H1 (cell line): ENCODE results near the gene HIVEP3. TPM values are rescaled to one million over a fixed set of nuclear protein-coding genes. Genes with fewer than 3 reads are reported as not detected.

Source experiments
- CTCF ChIA-PET: fragments of 300-600 bp; sonication (Branson Sonifier 250); formaldehyde crosslinking; loops from one replicate; lab custom pipeline; 2021; ENCODE audit not compliant: partially characterized antibody; lab: Charles Lee
- POLR2A ChIA-PET: fragments of 300-600 bp; sonication (Branson Sonifier 250); formaldehyde crosslinking; loops from one replicate; lab custom pipeline; 2021; ENCODE audit warnings: inconsistent platforms; ENCODE audit not compliant: partially characterized antibody; lab: Charles Lee
- DNase-seq, 2 experiments: peaks; one replicate each; pipeline versions ENCODE4 v3.0.0 to v3.0.0-alpha.2; 2010 to 2022; ENCODE audit warnings: low spot score in 2 of 2, low read depth in 1 of 2, mixed read lengths in 1 of 2
- FAIRE-seq: peaks from 2 replicates; lab custom pipeline; 2011; peaks lifted over from hg19 to GRCh38; lab: Jason Lieb, UNC
- H2AFZ ChIP-seq: 2 replicates; pipeline ENCODE4 v1.8.1; 2012; ENCODE audit warnings: low read length, inconsistent platforms
- H2AK5ac ChIP-seq: 2 replicates; pipeline ENCODE4 v1.6.1; 2013; ENCODE audit warnings: low read depth, low read length
- H2BK120ac ChIP-seq: replicated peaks from 2 replicates; pipeline ENCODE3; 2013; ENCODE audit warnings: low read depth, low read length, inconsistent platforms
- H2BK12ac ChIP-seq: 2 replicates; pipeline ENCODE4 v1.6.1; 2013; ENCODE audit warnings: low read depth, low read length
- H2BK15ac ChIP-seq: 2 replicates; pipeline ENCODE4 v1.6.1; 2013; ENCODE audit warnings: low read length
- H2BK20ac ChIP-seq: 2 replicates; pipeline ENCODE4 v1.6.1; 2013; ENCODE audit warnings: low read length
- H2BK5ac ChIP-seq: 2 replicates; pipeline ENCODE4 v1.6.1; 2013; ENCODE audit warnings: low read depth, low read length
- H3K14ac ChIP-seq: 2 replicates; pipeline ENCODE4 v1.6.1; 2013; ENCODE audit warnings: inconsistent platforms; ENCODE audit not compliant: insufficient read length
- H3K18ac ChIP-seq: 2 replicates; pipeline ENCODE4 v1.6.1; 2013; ENCODE audit warnings: low read length; ENCODE audit errors: extremely low read depth
- H3K23ac ChIP-seq: 2 replicates; pipeline ENCODE4 v1.6.1; 2013; ENCODE audit warnings: inconsistent platforms; ENCODE audit not compliant: insufficient read length
- H3K23me2 ChIP-seq: 2 replicates; pipeline ENCODE4 v1.6.1; 2013; ENCODE audit warnings: low read depth, low read length
- H3K27ac ChIP-seq: 2 replicates; pipeline ENCODE4 v1.6.1; 2011; ENCODE audit warnings: low read depth, low read length, inconsistent platforms
- H3K27me3 ChIP-seq, 4 experiments: replicated peaks in 1 of 4; 1 replicate in 1 of 4; 2 replicates in 3 of 4; pipeline versions ENCODE4 v1.6.1 to v1.8.1; 2011 to 2013; ENCODE audit warnings: low read length in 3 of 4, mild to moderate bottlenecking in 3 of 4, inconsistent platforms in 2 of 4, mixed read lengths in 2 of 4, moderate library complexity in 1 of 4; ENCODE audit not compliant: control insufficient read depth in 3 of 4, insufficient read depth in 3 of 4; ENCODE audit errors: extremely low read depth in 1 of 4
- H3K36me3 ChIP-seq, 4 experiments: 2 replicates each; pipeline versions ENCODE4 v1.6.1 to v1.8.1; 2011 to 2013; ENCODE audit warnings: mild to moderate bottlenecking in 4 of 4, low read length in 3 of 4, moderate library complexity in 2 of 4, control low read depth in 1 of 4, inconsistent platforms in 1 of 4; ENCODE audit not compliant: insufficient read depth in 4 of 4, control insufficient read depth in 2 of 4
- H3K4ac ChIP-seq: replicated peaks from 2 replicates; pipeline ENCODE3; 2013; ENCODE audit warnings: low read length, low read depth, mixed read lengths, inconsistent platforms; ENCODE audit not compliant: insufficient read length
- H3K4me1 ChIP-seq, 4 experiments: replicated peaks in 1 of 4; 1 replicate in 1 of 4; 2 replicates in 3 of 4; pipeline versions ENCODE4 v1.6.1 to v1.8.1; 2011 to 2013; ENCODE audit warnings: low read length in 3 of 4, inconsistent platforms in 2 of 4, mixed read lengths in 1 of 4; ENCODE audit not compliant: insufficient read depth in 4 of 4, control insufficient read depth in 3 of 4
- H3K4me2 ChIP-seq, 2 experiments: 2 replicates each; pipeline versions ENCODE4 v1.6.1 to v1.8.1; 2011 to 2013; ENCODE audit warnings: low read depth in 2 of 2, low read length in 2 of 2, control low read depth in 1 of 2, inconsistent platforms in 1 of 2, mild to moderate bottlenecking in 1 of 2; ENCODE audit not compliant: insufficient read depth in 1 of 2
- H3K4me3 ChIP-seq, 4 experiments: fragments of 200-600, 300-600 bp in 1 of 4; sonication (generic), shearing (Covaris generic), sonication (Bioruptor Twin) in 1 of 4; 2 replicates each; pipeline versions ENCODE4 v1.5.1 to v1.8.1; 2011 to 2016; ENCODE audit warnings: low read length in 4 of 4, low read depth in 3 of 4, control low read depth in 2 of 4, inconsistent platforms in 2 of 4, mild to moderate bottlenecking in 2 of 4, mixed read lengths in 1 of 4, moderate library complexity in 1 of 4; ENCODE audit not compliant: insufficient read depth in 2 of 4; ENCODE audit errors: extremely low read depth in 1 of 4
- H3K56ac ChIP-seq: replicated peaks from 2 replicates; pipeline ENCODE3; 2013; ENCODE audit warnings: low read depth, mild to moderate bottlenecking, mixed read lengths, low read length, inconsistent platforms; ENCODE audit not compliant: insufficient read length
- H3K79me1 ChIP-seq: 2 replicates; pipeline ENCODE4 v1.6.1; 2013; ENCODE audit warnings: low read depth, low read length, control low read depth
- H3K79me2 ChIP-seq, 2 experiments: 2 replicates each; pipeline versions ENCODE4 v1.6.1 to v1.8.1; 2012 to 2013; ENCODE audit warnings: low read length in 2 of 2, mild to moderate bottlenecking in 2 of 2, inconsistent platforms in 1 of 2; ENCODE audit not compliant: insufficient read depth in 2 of 2, control insufficient read depth in 1 of 2
- H3K9ac ChIP-seq, 4 experiments: replicated peaks in 1 of 4; 1 replicate in 1 of 4; 2 replicates in 3 of 4; pipeline versions ENCODE4 v1.6.1 to v1.8.1; 2011 to 2013; ENCODE audit warnings: low read depth in 3 of 4, low read length in 3 of 4, control low read depth in 2 of 4, mild to moderate bottlenecking in 2 of 4, moderate library complexity in 2 of 4, inconsistent platforms in 1 of 4; ENCODE audit errors: extremely low read depth in 1 of 4
- H3K9me3 ChIP-seq, 2 experiments: 2 replicates each; pipeline versions ENCODE4 v1.6.1 to v1.8.1; 2012 to 2013; ENCODE audit warnings: mild to moderate bottlenecking in 2 of 2, moderate library complexity in 2 of 2, control low read depth in 1 of 2, inconsistent platforms in 1 of 2, low read depth in 1 of 2, low read length in 1 of 2, mixed read lengths in 1 of 2; ENCODE audit not compliant: insufficient read depth in 2 of 2
- H4K20me1 ChIP-seq, 2 experiments: replicated peaks in 1 of 2; 2 replicates each; pipeline versions ENCODE3 to v1.8.1; 2011 to 2013; ENCODE audit warnings: inconsistent platforms in 2 of 2, low read length in 2 of 2, mild to moderate bottlenecking in 1 of 2; ENCODE audit not compliant: insufficient read depth in 2 of 2, control insufficient read depth in 1 of 2
- H4K5ac ChIP-seq: 2 replicates; pipeline ENCODE4 v1.6.1; 2013; ENCODE audit warnings: low read length, low read depth, mixed read lengths, inconsistent platforms; ENCODE audit not compliant: insufficient read length
- H4K8ac ChIP-seq: 2 replicates; pipeline ENCODE4 v1.8.0; 2013; ENCODE audit warnings: mild to moderate bottlenecking, moderate library complexity, low read length, inconsistent platforms; ENCODE audit not compliant: insufficient read depth; ENCODE audit errors: extremely low read depth
- H4K91ac ChIP-seq: replicated peaks from 2 replicates; pipeline ENCODE3; 2013; ENCODE audit warnings: low read length, mixed read lengths, inconsistent platforms; ENCODE audit not compliant: insufficient read length
- HDAC2 ChIP-seq, 2 experiments: fragments of 300-600 bp in 1 of 2; sonication (generic) in 1 of 2; IDR thresholded peaks; 2 replicates each; pipeline ENCODE4 v1.6.1; 2011 to 2012; ENCODE audit warnings: low read depth in 2 of 2, low read length in 2 of 2, mild to moderate bottlenecking in 2 of 2, moderate library complexity in 2 of 2, borderline replicate concordance in 1 of 2, inconsistent platforms in 1 of 2
- KDM1A ChIP-seq: fragments of 200-600, 300-600 bp; sonication (generic); IDR thresholded peaks from 2 replicates; pipeline ENCODE4 v1.7.1; 2016; ENCODE audit warnings: mild to moderate bottlenecking, low read length, borderline replicate concordance
- KDM4A ChIP-seq: IDR thresholded peaks from one replicate; pipeline ENCODE4 v1.7.1; 2012; ENCODE audit warnings: low read depth, mild to moderate bottlenecking, moderate library complexity, low read length, inconsistent platforms; ENCODE audit not compliant: severe bottlenecking
- WGBS, 2 experiments: shearing (Covaris generic) in 1 of 2; methylation state at CpG; one replicate each; pipeline versions ENCODE4 v1.1.6 to v1.1.7; 2013 to 2015; ENCODE audit warnings: low lambda C conversion rate in 2 of 2, mixed read lengths in 2 of 2, inconsistent platforms in 1 of 2, low coverage in 1 of 2, missing lambda C conversion rate in 1 of 2; ENCODE audit not compliant: insufficient replicate concordance in 2 of 2, insufficient coverage in 1 of 2, insufficient read length in 1 of 2; ENCODE audit errors: extremely low coverage in 1 of 2, missing lambda C conversion rate in 1 of 2; 5-methylcytosine and 5-hydroxymethylcytosine counted together
- polyA plus RNA-seq, 7 experiments: library from polyadenylated mRNA; depleted of rRNA in 3 of 7; stranded (reverse) in 5 of 7; unstranded in 2 of 7; fragments of >200 nt in 5 of 7; fragments of 200-250 nt in 2 of 7; gene quantifications; 1 replicate in 5 of 7; 2 replicates in 1 of 7; 4 replicates in 1 of 7; pipeline versions ENCODE4 v1.2.1 to v1.2.3, GENCODE V29; 2011 to 2013; ENCODE audit warnings: missing spikeins in 2 of 7, mixed read lengths in 2 of 7
- total RNA-seq: library from RNA; stranded (reverse); fragmentation: NEBNext Ultra II Directional; extraction: Animal tissue kit (Norgen Biotek cat#: 25700); gene quantifications from 2 replicates; pipeline ENCODE4 v1.2.1, GENCODE V29; 2021

Gene HIVEP3
- total and polyA plus RNA-seq, 2 of the 8 experiments (the other 6 are each of a cell fraction or from before 2014, with no cell fraction given) = 0.24 to 0.69 TPM

DNA sequence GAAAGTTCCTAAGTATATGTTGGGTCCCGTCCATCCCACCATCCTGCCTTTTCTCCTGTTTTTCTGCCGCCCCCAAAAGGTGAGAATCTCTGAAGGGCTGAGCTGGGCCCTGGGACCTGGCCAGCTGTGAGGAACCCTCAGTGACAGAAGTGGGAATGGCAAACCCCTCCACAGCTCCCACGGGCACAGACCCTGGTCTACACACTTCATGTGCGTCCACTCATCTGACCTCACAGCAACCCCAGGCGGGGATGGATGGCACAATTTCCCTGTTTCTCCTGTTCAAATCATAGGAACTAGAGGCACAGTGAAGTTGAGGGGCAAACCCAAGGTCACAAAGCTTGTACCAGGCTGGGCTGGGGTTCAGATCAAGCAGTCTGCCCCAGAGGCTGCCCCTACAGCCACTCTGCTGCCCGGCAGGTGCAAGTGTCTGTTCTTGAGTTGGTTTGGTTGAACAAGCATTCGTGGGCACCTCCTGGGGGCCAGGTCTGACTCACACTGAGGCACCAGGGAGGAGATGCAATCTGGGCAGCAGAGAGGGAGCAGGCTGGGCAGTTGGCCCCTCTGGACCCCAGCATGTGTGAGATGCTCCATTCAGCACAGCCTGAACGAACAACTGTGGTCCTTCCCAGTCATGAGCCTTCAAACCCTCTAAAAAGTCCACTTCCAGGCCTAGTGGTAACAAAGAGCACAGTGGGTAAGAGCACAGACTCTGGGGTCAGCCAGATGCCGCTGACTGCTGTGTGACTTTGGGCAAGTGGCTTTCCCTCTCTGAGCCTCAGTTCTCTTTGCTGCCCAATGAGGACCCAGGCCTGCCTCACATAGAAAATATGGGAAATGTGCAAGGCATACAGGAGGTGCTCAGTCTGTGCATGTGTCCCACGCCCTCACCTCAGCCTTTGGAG is 438.3 kb downstream of the HIVEP3 start:
- H2AFZ ChIP-seq = no peak overlapping the region
- no peak overlapping the region; the same call in 1 of the 2 replicates for H3K18ac ChIP-seq
- TF ChIP-seq HDAC2 (IDR thresholded peaks at IDR 0.05; ENCODE audit: borderline replicate concordance in 1 of 2, low read depth in 2 of 2, low read length in 2 of 2) (no peak), KDM1A (peak; percentile 49; the same call in 1 of the 2 replicates), KDM4A (no peak)
- TF ChIP-seq, all 59 proteins: peak for 1
- H3K4me2 ChIP-seq = no peak overlapping the region
- peaks cover 2 to 5% (median 4%) of the 10 kb centered on the region in 4 experiments; a peak in 5 of 7 replicates for H3K4me1 ChIP-seq
- H4K5ac ChIP-seq = no peak overlapping the region
- peak overlapping the region; percentile 3 for H4K91ac ChIP-seq
- no peak overlapping the region for H2BK5ac ChIP-seq
- 0 out of 2 replicates have a peak overlapping the region, but pooled peaks have one; percentile 61 for H2BK15ac ChIP-seq
- H3K4me3 ChIP-seq = no peak overlapping the region
- no peak overlapping the region for H3K27ac ChIP-seq
- FAIRE-seq (no peak), DNase-seq (no peak)
- no peaks in the 10 kb centered on the region for H3K9me3 ChIP-seq
- CTCF ChIA-PET = interaction anchor here (0.6 to 12.5 kb wide), 11 partner anchors 8 to 213 kb away, joined by 3 to 141 read pairs (median 5); no protein-coding TSS in a partner anchor
- no peak overlapping the region for H4K8ac ChIP-seq
- no peak overlapping the region for H3K9ac ChIP-seq
- H3K56ac ChIP-seq = no peak overlapping the region
- H3K23me2 ChIP-seq = no peaks in the 10 kb centered on the region
- no peak overlapping the region for H3K23ac ChIP-seq
- H3K79me1 ChIP-seq = no peaks in the 10 kb centered on the region
- H3K79me2 ChIP-seq = no peaks in the 10 kb centered on the region
- H2BK20ac ChIP-seq = no peak overlapping the region
- H3K4ac ChIP-seq = no peak overlapping the region
- no peaks in the 10 kb centered on the region for H3K36me3 ChIP-seq
- no peak overlapping the region for H2BK120ac ChIP-seq
- H3K14ac ChIP-seq = no peak overlapping the region
- peak overlapping the region; percentile 39; the same call in 1 of the 2 replicates for H2BK12ac ChIP-seq
- POLR2A ChIA-PET = interaction anchor here (1.1 kb wide), 1 partner anchor 20 kb away, joined by 3 read pairs; no protein-coding TSS in a partner anchor
- no peaks in the 10 kb centered on the region; a peak in 1 of 7 replicates for H3K27me3 ChIP-seq
- H2AK5ac ChIP-seq = no peak overlapping the region
- 86% methylated on average over 10 of the region's 10 CpGs; no CpG with 5 or more reads in 1 of the 2 experiments for WGBS, 2 experiments
- H4K20me1 ChIP-seq = no peaks in the 10 kb centered on the region
